Caki2 (cell line): ENCODE data around the gene VWA5B1. TPM values are rescaled to one million over a fixed set of nuclear protein-coding genes. Genes with fewer than 3 reads are reported as not detected.

ENCODE experiments used
- DNase-seq: peaks from one replicate; pipeline ENCODE4 v3.0.0-alpha.2; 2015; ENCODE audit warnings: low read depth
- in situ Hi-C: cut with HindIII; loops from 2 replicates; pipeline ENCODE4 v1.10.0; 2016; ENCODE audit warnings: low sequenced_read_pairs, low pct_unique_long_range_greater_than_20kb, mixed read lengths
- total RNA-seq: library from RNA; depleted of rRNA; stranded (reverse); fragments of >200 nt; shearing (Covaris generic); gene quantifications from 2 replicates; pipeline ENCODE4 v1.2.3, GENCODE V29; 2014; ENCODE audit warnings: low replicate concordance

Gene VWA5B1
- total RNA-seq, 1 experiment from 2014 or later: not detected

- DNase-seq: no peak
- in situ Hi-C loops: no loop called here
Observed at GRCh38 chr1:20337581-20337980, 46.9 kb downstream of the VWA5B1 start.

GRCh38 chr1:20339811-20340457 is 49.3 kb downstream of the VWA5B1 start:
- no peak for DNase-seq
- in situ Hi-C loops: no loop called here

GRCh38 chr1:20342294-20343148 is 51.8 kb downstream of the VWA5B1 start:
- in situ Hi-C loops: no loop called here
- DNase-seq: no peak

GRCh38 chr1:20343149-20343937 is 52.7 kb downstream of the VWA5B1 start:
- peak; percentile 49 for DNase-seq
- in situ Hi-C loops: no loop called here

GRCh38 chr1:20343938-20344302 is 53.2 kb downstream of the VWA5B1 start:
- in situ Hi-C loops: no loop called here
- DNase-seq: no peak

- in situ Hi-C loops: no loop called here
- DNase-seq: no peak
Observed at GRCh38 chr1:20344738-20345137, 54.1 kb downstream of the VWA5B1 start.

- DNase-seq: no peak
- in situ Hi-C loops: no loop called here
Observed at GRCh38 chr1:20345419-20345818, 54.7 kb downstream of the VWA5B1 start.

GRCh38 chr1:20346433-20346832 is 55.8 kb downstream of the VWA5B1 start:
- in situ Hi-C loops: no loop called here
- no peak for DNase-seq

- in situ Hi-C loops: no loop called here
Observed at GRCh38 chr1:20347699-20348098, 57.0 kb downstream of the VWA5B1 start.

GRCh38 chr1:20348326-20348915 is 57.7 kb downstream of the VWA5B1 start:
- in situ Hi-C loops: no loop called here
- DNase-seq: no peak

More at GRCh38 chr1:20347699-20348098, 57.0 kb downstream of the VWA5B1 start:
- DNase-seq: no peak

GRCh38 chr1:20349561-20349960 is 58.9 kb downstream of the VWA5B1 start:
- DNase-seq: no peak

GRCh38 chr1:20349971-20350370 is 59.3 kb downstream of the VWA5B1 start:
- in situ Hi-C loops: no loop called here
- no peak for DNase-seq

More at GRCh38 chr1:20349561-20349960, 58.9 kb downstream of the VWA5B1 start:
- in situ Hi-C loops: no loop called here

GRCh38 chr1:20350421-20350820 is 59.7 kb downstream of the VWA5B1 start:
- no peak for DNase-seq

GRCh38 chr1:20351911-20352701 is 61.4 kb downstream of the VWA5B1 start:
- no peak for DNase-seq
- in situ Hi-C loops: no loop called here

More at GRCh38 chr1:20350421-20350820, 59.7 kb downstream of the VWA5B1 start:
- in situ Hi-C loops: no loop called here

GRCh38 chr1:20353836-20354235 is 63.2 kb downstream of the VWA5B1 start:
- DNase-seq: no peak
- in situ Hi-C loops: no loop called here

GRCh38 chr1:20354610-20355009 is 63.9 kb downstream of the VWA5B1 start:
- in situ Hi-C loops: no loop called here

GRCh38 chr1:20355101-20355827 is 64.6 kb downstream of the VWA5B1 start:
- in situ Hi-C loops: no loop called here
- no peak for DNase-seq

More at GRCh38 chr1:20354610-20355009, 63.9 kb downstream of the VWA5B1 start:
- DNase-seq: no peak
